A549 (cell line): ENCODE data around the gene TOP2A. TPM values are rescaled to one million over a fixed set of nuclear protein-coding genes. Genes with fewer than 3 reads are reported as not detected.

Experiments used
- ATAC-seq, 2 experiments: fragments of 200-7000 bp in 1 of 2; fragments of >200 bp in 1 of 2; cut with Nextera tagmentation in 1 of 2; cut with Tn5 transposase in 1 of 2; 3 replicates each; pipeline versions ENCODE4 v1.8.0 to v1.9.1; 2018 to 2020; ENCODE audit warnings: mild to moderate bottlenecking in 1 of 2, moderate library complexity in 1 of 2
- CTCF ChIA-PET: fragments of 300-600 bp; sonication (Branson Sonifier 250); formaldehyde crosslinking; extraction: SDS; loops from one replicate; lab custom pipeline; 2021; ENCODE audit warnings: antibody characterized with exemption, inconsistent platforms; lab: Yijun Ruan, JAX
- POLR2A ChIA-PET: fragments of 350-600 bp; formaldehyde crosslinking; extraction: SDS; loops from one replicate; lab custom pipeline; 2021; ENCODE audit warnings: antibody characterized with exemption, inconsistent platforms; lab: Yijun Ruan, JAX
- DNase-seq, 2 experiments: peaks; one replicate each; pipeline versions ENCODE4 v3.0.0 to v3.0.0-alpha.2; 2011 to 2016; ENCODE audit warnings: low read depth in 1 of 2, low spot score in 1 of 2
- FAIRE-seq: peaks from 2 replicates; lab custom pipeline; 2011; peaks lifted over from hg19 to GRCh38; lab: Jason Lieb, UNC
- H3K27ac ChIP-seq, 2 experiments: fragments of >200 bp; sonication (Bioruptor Twin); formaldehyde crosslinking; 3 replicates each; pipeline ENCODE4 v1.5.1; 2016 to 2017
- H3K4me1 ChIP-seq: fragments of >200 bp; sonication (Bioruptor Twin); formaldehyde crosslinking; 3 replicates; pipeline ENCODE4 v1.6.1; 2016
- H3K4me2 ChIP-seq: fragments of >200 bp; sonication (Bioruptor Twin); formaldehyde crosslinking; 3 replicates; pipeline ENCODE4 v1.6.1; 2016
- H3K4me3 ChIP-seq: fragments of >200 bp; sonication (Bioruptor Twin); formaldehyde crosslinking; 3 replicates; pipeline ENCODE4 v1.5.1; 2016
- H3K9me3 ChIP-seq: fragments of >200 bp; sonication (Bioruptor Twin); formaldehyde crosslinking; 3 replicates; pipeline ENCODE4 v1.6.1; 2016
- BCL3 ChIP-seq: fragments of >200 bp; sonication (Bioruptor Twin); formaldehyde crosslinking; IDR thresholded peaks from 3 replicates; pipeline ENCODE4 v1.6.1; 2016
- CHD2 ChIP-seq: fragments of 150-350 bp; IDR thresholded peaks from 2 replicates; pipeline ENCODE4 v1.6.1; 2014; ENCODE audit warnings: low read length; ENCODE audit not compliant: partially characterized antibody
- E2F6 ChIP-seq: IDR thresholded peaks from 2 replicates; pipeline ENCODE4 v1.6.1; 2012; ENCODE audit warnings: low read depth, borderline replicate concordance
- EHF ChIP-seq: fragments of 250-450 bp; sonication (Bioruptor Pico); IDR thresholded peaks from 2 replicates; pipeline ENCODE4 v1.5.0; 2020; ENCODE audit warnings: mild to moderate bottlenecking
- EHMT2 ChIP-seq: fragments of 200-600 bp; sonication (generic); IDR thresholded peaks from 2 replicates; pipeline ENCODE4 v1.6.1; 2016; ENCODE audit warnings: antibody characterized with exemption, low read depth, mild to moderate bottlenecking, moderate library complexity
- GATA3 ChIP-seq: IDR thresholded peaks from 2 replicates; pipeline ENCODE4 v1.6.1; 2012; ENCODE audit warnings: borderline replicate concordance
- HDAC2 ChIP-seq: fragments of 200-600 bp; sonication (generic); IDR thresholded peaks from 2 replicates; pipeline ENCODE4 v1.6.1; 2016
- HOXA7 ChIP-seq: fragments of 250-450 bp; sonication (Bioruptor Pico); IDR thresholded peaks from 2 replicates; pipeline ENCODE4 v1.5.0; 2020; ENCODE audit warnings: mild to moderate bottlenecking, moderate library complexity
- JUN ChIP-seq, 2 experiments: fragments of >200 bp; sonication (Bioruptor Twin); formaldehyde crosslinking; IDR thresholded peaks; 2 replicates in 1 of 2; 3 replicates in 1 of 2; pipeline ENCODE4 v1.6.1; 2016 to 2017
- JUNB ChIP-seq: fragments of >200 bp; sonication (Bioruptor Twin); formaldehyde crosslinking; IDR thresholded peaks from 2 replicates; pipeline ENCODE4 v1.6.1; 2016
- NPAS2 ChIP-seq: fragments of 250-450 bp; sonication (Bioruptor Pico); IDR thresholded peaks from 2 replicates; pipeline ENCODE4 v1.8.0; 2022; ENCODE audit warnings: mild to moderate bottlenecking, moderate library complexity, borderline replicate concordance
- POLR2A ChIP-seq: IDR thresholded peaks from 2 replicates; pipeline ENCODE4 v1.6.1; 2012; ENCODE audit warnings: mild to moderate bottlenecking, low read length
- POLR2AphosphoS2 ChIP-seq: conservative IDR thresholded peaks from 2 replicates; pipeline ENCODE4 v1.6.1; 2012; ENCODE audit warnings: low read length, improper control_type of control experiment, inconsistent platforms
- RCOR1 ChIP-seq: fragments of 150-350 bp; IDR thresholded peaks from 2 replicates; pipeline ENCODE4 v1.6.1; 2014; ENCODE audit warnings: antibody characterized with exemption, low read length, low read depth
- RNF2 ChIP-seq: fragments of 200-600 bp; sonication (generic); IDR thresholded peaks from 2 replicates; pipeline ENCODE4 v1.6.1; 2016; ENCODE audit warnings: low read depth, mild to moderate bottlenecking, antibody characterized with exemption, moderate library complexity, borderline replicate concordance
- SREBF2 ChIP-seq: fragments of 450-650 bp; IDR thresholded peaks from 2 replicates; pipeline ENCODE4 v1.6.1; 2014; ENCODE audit warnings: mild to moderate bottlenecking, moderate library complexity
- TP53 ChIP-seq: fragments of 250-450 bp; sonication (Bioruptor Pico); IDR thresholded peaks from 2 replicates; pipeline ENCODE4 v1.5.0; 2021; ENCODE audit warnings: mild to moderate bottlenecking, moderate library complexity
- ZNF302 ChIP-seq: fragments of 250-450 bp; sonication (Bioruptor Pico); IDR thresholded peaks from 2 replicates; pipeline ENCODE4 v1.9.0; 2021; ENCODE audit warnings: inconsistent platforms, mild to moderate bottlenecking, moderate library complexity
- ZSCAN20 ChIP-seq: fragments of 250-450 bp; sonication (Bioruptor Pico); IDR thresholded peaks from 2 replicates; pipeline ENCODE4 v1.8.0; 2022; ENCODE audit warnings: mild to moderate bottlenecking, moderate library complexity
- WGBS: methylation state at CpG from one replicate; pipeline ENCODE4 v1.1.6; 2017; ENCODE audit errors: missing lambda C conversion rate; 5-methylcytosine and 5-hydroxymethylcytosine counted together
- polyA plus RNA-seq, 4 experiments: library from polyadenylated mRNA; depleted of rRNA in 3 of 4; stranded (reverse); fragments of >200 nt; fragmentation: RNase III in 1 of 4; extraction: RNeasy Plus Mini Kit Qiagen cat#74134 plus additional on column Dnase treatment in 1 of 4; gene quantifications; 2 replicates in 3 of 4; 3 replicates in 1 of 4; pipeline ENCODE4 v1.2.3, GENCODE V29; 2011 to 2017
- TF ChIP-seq, protein P1 (sequence below): IDR thresholded peaks from 2 replicates; pipeline ENCODE4 v1.6.1; 2012
- TF ChIP-seq, protein P2 (sequence below): fragments of >200 bp; sonication (Bioruptor Twin); formaldehyde crosslinking; IDR thresholded peaks from 3 replicates; pipeline ENCODE4 v1.5.1; 2016
- TF ChIP-seq, protein P3 (sequence below): fragments of 200-600 bp; sonication (generic); IDR thresholded peaks from 2 replicates; pipeline ENCODE4 v1.6.1; 2016; ENCODE audit warnings: antibody characterized with exemption, mild to moderate bottlenecking, moderate library complexity

The TOP2A gene
- polyA plus RNA-seq, 2 of the 4 experiments (the other 2 are of a cell fraction) = 226 to 416 TPM

DNA sequence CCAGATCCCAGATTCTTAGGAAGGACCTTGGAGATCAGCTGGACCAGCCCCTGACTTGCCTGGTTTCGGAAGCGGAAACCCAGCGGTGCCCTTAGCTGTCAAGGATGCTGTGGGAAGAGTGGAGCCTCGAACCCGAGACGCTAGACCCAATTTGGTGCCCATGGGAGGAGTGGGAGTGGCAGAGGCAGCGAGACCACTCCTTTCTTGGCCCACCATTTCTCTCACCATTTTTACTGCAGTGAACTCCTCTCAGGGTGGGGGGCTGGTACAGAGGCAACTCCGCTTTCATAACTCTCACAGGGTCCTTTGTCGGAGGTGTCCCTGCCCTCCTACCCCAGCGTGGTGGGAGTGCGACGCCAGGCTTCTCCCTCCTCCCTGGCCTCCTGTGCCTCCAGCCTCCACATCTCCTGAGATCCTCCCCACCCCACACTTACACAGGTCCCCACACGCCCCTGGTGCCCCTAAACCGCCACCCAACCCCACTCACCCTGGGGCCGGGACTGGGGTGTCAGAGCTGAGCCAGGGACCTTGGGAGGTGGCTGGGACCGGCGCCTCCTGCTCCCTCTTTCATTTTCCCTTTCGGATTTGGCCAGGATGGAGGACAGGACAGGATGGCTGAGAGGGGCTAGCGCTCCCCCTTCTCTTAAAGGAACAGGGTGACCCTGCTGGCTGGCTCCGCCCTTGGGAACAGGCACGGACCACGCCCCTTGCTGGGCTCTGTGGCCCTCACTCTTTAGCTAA, 53.4 kb downstream of the TOP2A start, which contains the start of gene GJD3 (continued):
- TF ChIP-seq E2F6 (no peak), ZSCAN20 (CRISPR knock-in tag) (no peak), EHF (no peak), GATA3 (no peak)

GRCh38 chr17:40363111-40363827, 54.4 kb downstream of the TOP2A start:
- H3K27ac ChIP-seq = peak overlapping the region; percentile 84 to 95
- 8% methylated on average over 38 of the region's 91 CpGs for WGBS
- POLR2A ChIA-PET = interaction anchor here (0.6 to 2.1 kb wide), 12 partner anchors 18 to 274 kb away, joined by 3 to 12 read pairs (median 5); partner anchors contain the start of gene IGFBP4
- peaks cover 30% of the 10 kb centered on the region for H3K4me1 ChIP-seq
- H3K4me2 ChIP-seq = peak overlapping the region; percentile 98
- peak in 1 of 2 experiments; percentile 69; a peak in 2 of 5 replicates for TF ChIP-seq JUN (IDR thresholded peaks at IDR 0.05)
- TF ChIP-seq E2F6 = peak; percentile 44; the same call in 1 of the 2 replicates
- peak; percentile 26 for TF ChIP-seq POLR2A
- TF ChIP-seq, protein P1, sequence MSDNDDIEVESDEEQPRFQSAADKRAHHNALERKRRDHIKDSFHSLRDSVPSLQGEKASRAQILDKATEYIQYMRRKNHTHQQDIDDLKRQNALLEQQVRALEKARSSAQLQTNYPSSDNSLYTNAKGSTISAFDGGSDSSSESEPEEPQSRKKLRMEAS = peak; percentile 51
- no peak for TF ChIP-seq CHD2
- no peaks in the 10 kb centered on the region for H3K9me3 ChIP-seq
- H3K4me3 ChIP-seq = peak overlapping the region; percentile 61
- DNase-seq = peak in 1 of 2 experiments; percentile 63
- no peak for FAIRE-seq
- peak; percentile 21 to 49 for ATAC-seq
- CTCF ChIA-PET = interaction anchor here (0.5 to 40.3 kb wide), 40 partner anchors 10 to 1315 kb away, joined by 3 to 2395 read pairs (median 4); partner anchors contain the start of genes CDC6, RARA, TOP2A and WIPF2

- peak overlapping the region; percentile 84 to 95 for H3K27ac ChIP-seq
- no peak for FAIRE-seq
- ChIA-PET CTCF (interaction anchor here (0.6 to 40.3 kb wide), 38 partner anchors 9 to 1315 kb away, joined by 3 to 2395 read pairs (median 4); partner anchors contain the start of genes CDC6, RARA, TOP2A and WIPF2), POLR2A (interaction anchor here (0.6 to 2.1 kb wide), 21 partner anchors 10 to 1920 kb away, joined by 3 to 14 read pairs (median 4); partner anchors contain the start of genes EIF1, IGFBP4 and TOP2A)
- DNase-seq = peak; percentile 93 to 97
- WGBS = 1% methylated on average over 11 of the region's 58 CpGs
- peak overlapping the region; percentile 61 for H3K4me3 ChIP-seq
- H3K4me2 ChIP-seq = peak overlapping the region; percentile 98
- peak; percentile 83 to 86 for ATAC-seq
- H3K9me3 ChIP-seq = no peaks in the 10 kb centered on the region
- H3K4me1 ChIP-seq = peaks cover 30% of the 10 kb centered on the region
- peak; percentile 91 for TF ChIP-seq E2F6
- TF ChIP-seq BCL3 = peak; percentile 69; the same call in 1 of the 3 replicates
- TF ChIP-seq, protein P2, sequence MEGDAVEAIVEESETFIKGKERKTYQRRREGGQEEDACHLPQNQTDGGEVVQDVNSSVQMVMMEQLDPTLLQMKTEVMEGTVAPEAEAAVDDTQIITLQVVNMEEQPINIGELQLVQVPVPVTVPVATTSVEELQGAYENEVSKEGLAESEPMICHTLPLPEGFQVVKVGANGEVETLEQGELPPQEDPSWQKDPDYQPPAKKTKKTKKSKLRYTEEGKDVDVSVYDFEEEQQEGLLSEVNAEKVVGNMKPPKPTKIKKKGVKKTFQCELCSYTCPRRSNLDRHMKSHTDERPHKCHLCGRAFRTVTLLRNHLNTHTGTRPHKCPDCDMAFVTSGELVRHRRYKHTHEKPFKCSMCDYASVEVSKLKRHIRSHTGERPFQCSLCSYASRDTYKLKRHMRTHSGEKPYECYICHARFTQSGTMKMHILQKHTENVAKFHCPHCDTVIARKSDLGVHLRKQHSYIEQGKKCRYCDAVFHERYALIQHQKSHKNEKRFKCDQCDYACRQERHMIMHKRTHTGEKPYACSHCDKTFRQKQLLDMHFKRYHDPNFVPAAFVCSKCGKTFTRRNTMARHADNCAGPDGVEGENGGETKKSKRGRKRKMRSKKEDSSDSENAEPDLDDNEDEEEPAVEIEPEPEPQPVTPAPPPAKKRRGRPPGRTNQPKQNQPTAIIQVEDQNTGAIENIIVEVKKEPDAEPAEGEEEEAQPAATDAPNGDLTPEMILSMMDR = peak; percentile 85
- TF ChIP-seq TP53 (CRISPR knock-in tag) = no peak
- TF ChIP-seq ZNF302 (CRISPR knock-in tag) = no peak
- TF ChIP-seq NPAS2 (CRISPR knock-in tag) = no peak
- TF ChIP-seq RCOR1 = no peak
- no peak for TF ChIP-seq JUNB
- TF ChIP-seq HDAC2 = no peak
- TF ChIP-seq RNF2 = no peak
- TF ChIP-seq SREBF2 = no peak
- TF ChIP-seq POLR2A = peak; percentile 74
- no peak for TF ChIP-seq HOXA7 (CRISPR knock-in tag)
- TF ChIP-seq EHMT2 = no peak
- no peak for TF ChIP-seq POLR2AphosphoS2
- TF ChIP-seq, protein P3, sequence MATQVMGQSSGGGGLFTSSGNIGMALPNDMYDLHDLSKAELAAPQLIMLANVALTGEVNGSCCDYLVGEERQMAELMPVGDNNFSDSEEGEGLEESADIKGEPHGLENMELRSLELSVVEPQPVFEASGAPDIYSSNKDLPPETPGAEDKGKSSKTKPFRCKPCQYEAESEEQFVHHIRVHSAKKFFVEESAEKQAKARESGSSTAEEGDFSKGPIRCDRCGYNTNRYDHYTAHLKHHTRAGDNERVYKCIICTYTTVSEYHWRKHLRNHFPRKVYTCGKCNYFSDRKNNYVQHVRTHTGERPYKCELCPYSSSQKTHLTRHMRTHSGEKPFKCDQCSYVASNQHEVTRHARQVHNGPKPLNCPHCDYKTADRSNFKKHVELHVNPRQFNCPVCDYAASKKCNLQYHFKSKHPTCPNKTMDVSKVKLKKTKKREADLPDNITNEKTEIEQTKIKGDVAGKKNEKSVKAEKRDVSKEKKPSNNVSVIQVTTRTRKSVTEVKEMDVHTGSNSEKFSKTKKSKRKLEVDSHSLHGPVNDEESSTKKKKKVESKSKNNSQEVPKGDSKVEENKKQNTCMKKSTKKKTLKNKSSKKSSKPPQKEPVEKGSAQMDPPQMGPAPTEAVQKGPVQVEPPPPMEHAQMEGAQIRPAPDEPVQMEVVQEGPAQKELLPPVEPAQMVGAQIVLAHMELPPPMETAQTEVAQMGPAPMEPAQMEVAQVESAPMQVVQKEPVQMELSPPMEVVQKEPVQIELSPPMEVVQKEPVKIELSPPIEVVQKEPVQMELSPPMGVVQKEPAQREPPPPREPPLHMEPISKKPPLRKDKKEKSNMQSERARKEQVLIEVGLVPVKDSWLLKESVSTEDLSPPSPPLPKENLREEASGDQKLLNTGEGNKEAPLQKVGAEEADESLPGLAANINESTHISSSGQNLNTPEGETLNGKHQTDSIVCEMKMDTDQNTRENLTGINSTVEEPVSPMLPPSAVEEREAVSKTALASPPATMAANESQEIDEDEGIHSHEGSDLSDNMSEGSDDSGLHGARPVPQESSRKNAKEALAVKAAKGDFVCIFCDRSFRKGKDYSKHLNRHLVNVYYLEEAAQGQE = peak; percentile 61
Measured at GRCh38 chr17:40362696-40363110, 55.0 kb downstream of the TOP2A start.
